Kidney (tissue), 14 donors: ENCODE results near the gene PI4K2A. TPM values are rescaled to one million over a fixed set of nuclear protein-coding genes. Genes with fewer than 3 reads are reported as not detected.

ENCODE experiments used
- DNase-seq, 5 donors: peaks; one replicate each; pipeline ENCODE4 v3.0.0-alpha.2; 2013 to 2020
- FAIRE-seq: peaks from 2 replicates; lab custom pipeline; 2012; peaks lifted over from hg19 to GRCh38; lab: Jason Lieb, UNC
- H3K27ac ChIP-seq, 2 donors: one replicate each; pipeline ENCODE4 v1.7.0; 2013; ENCODE audit warnings: low read depth in 2 of 2, low read length in 2 of 2, inconsistent platforms in 1 of 2
- H3K27me3 ChIP-seq: one replicate; pipeline ENCODE4 v1.7.1; 2013; ENCODE audit warnings: low read length, inconsistent platforms; ENCODE audit not compliant: control insufficient read depth, insufficient read depth
- H3K36me3 ChIP-seq, 3 donors: one replicate each; pipeline versions ENCODE4 v1.7.0 to v1.7.1; 2013; ENCODE audit warnings: low read length in 3 of 3, control low read depth in 1 of 3, inconsistent platforms in 1 of 3; ENCODE audit not compliant: insufficient read depth in 3 of 3, control insufficient read depth in 2 of 3
- H3K4me1 ChIP-seq, 3 donors: one replicate each; pipeline versions ENCODE4 v1.7.0 to v1.7.1; 2013; ENCODE audit warnings: low read length in 3 of 3, inconsistent platforms in 1 of 3, low read depth in 1 of 3; ENCODE audit not compliant: control insufficient read depth in 2 of 3, insufficient read depth in 2 of 3
- H3K4me3 ChIP-seq, 3 donors: one replicate each; pipeline versions ENCODE4 v1.7.0 to v1.8.1; 2013; ENCODE audit warnings: low read length in 3 of 3, control low read depth in 1 of 3, inconsistent platforms in 1 of 3
- H3K9ac ChIP-seq, 3 donors: one replicate each; pipeline versions ENCODE4 v1.7.0 to v1.7.1; 2013; ENCODE audit warnings: low read length in 3 of 3, control low read depth in 1 of 3, inconsistent platforms in 1 of 3
- H3K9me3 ChIP-seq, 3 donors: one replicate each; pipeline versions ENCODE4 v1.7.0 to v1.7.1; 2013; ENCODE audit warnings: low read length in 3 of 3, control low read depth in 1 of 3, inconsistent platforms in 1 of 3; ENCODE audit not compliant: control insufficient read depth in 2 of 3, insufficient read depth in 1 of 3
- CTCF ChIP-seq: IDR thresholded peaks from 3 replicates; pipeline ENCODE4 v1.5.1; 2012; ENCODE audit warnings: mild to moderate bottlenecking, moderate library complexity, borderline replicate concordance; ENCODE audit not compliant: insufficient read depth; ENCODE audit errors: extremely low read depth
- intact Hi-C: fragments of 100-400 bp; cut with DNase I; formaldehyde crosslinking; loops from one replicate; pipeline ENCODE4 v1.11.1; 2022
- polyA plus RNA-seq: library from polyadenylated mRNA; stranded (reverse); fragments of 350-450 nt; fragmentation: Illumina TruSeq; extraction: RNeasy Lipid Tissue Mini Kit (QIAGEN cat#74804); gene quantifications from one replicate; pipeline ENCODE4 v1.2.3, GENCODE V29; 2014; ENCODE audit warnings: low read depth, low replicate concordance; ENCODE audit not compliant: insufficient read depth
- total RNA-seq: library from RNA; stranded (reverse); fragmentation: NEBNext Ultra II Directional; extraction: Animal tissue kit (Norgen Biotek cat#: 25700); gene quantifications from one replicate; pipeline ENCODE4 v1.2.1, GENCODE V29; 2021
- donor health status: control.
- donor health status: control.
- donor health status: control.
- donor health status: control.
- donor health status: control.
- donor health status: DM: yes; HTN: yes; CAD: no.
- donor health status: Normal renal cell carcinoma (clear cell type).

The PI4K2A gene
- total and polyA plus RNA-seq, 2 donors from 2014 or later, result 14.2 to 17.3 TPM

- Histone ChIP-seq H3K4me3 (peak within 1 kb of the TSS; percentile 60 to 82 (median 65)), H3K27ac (peak within 1 kb of the TSS; percentile 94 to 95), H3K27me3 (no peaks in the 10 kb centered on the region), H3K9me3 (no peaks in the 10 kb centered on the region), H3K9ac (peak within 1 kb of the TSS; percentile 45 to 93 (median 86)), H3K36me3 (no peaks in the 10 kb centered on the region), H3K4me1 (peaks cover 2 to 23% (median 20%) of the 10 kb centered on the region in 3 donors)
- DNase-seq (peak; percentile 98 to 99 (median 99)), FAIRE-seq (no peak)
- no peak for TF ChIP-seq CTCF
- intact Hi-C loops, result no loop called here
Observed at GRCh38 chr10:97686962-97687784, 46.7 kb downstream of the PI4K2A start, which contains the start of gene AVPI1. Gene AVPI1, minus strand, starts transcription at chr10:97687241. Its CDS starts 7,336 bp downstream, at chr10:97679905.

DNA sequence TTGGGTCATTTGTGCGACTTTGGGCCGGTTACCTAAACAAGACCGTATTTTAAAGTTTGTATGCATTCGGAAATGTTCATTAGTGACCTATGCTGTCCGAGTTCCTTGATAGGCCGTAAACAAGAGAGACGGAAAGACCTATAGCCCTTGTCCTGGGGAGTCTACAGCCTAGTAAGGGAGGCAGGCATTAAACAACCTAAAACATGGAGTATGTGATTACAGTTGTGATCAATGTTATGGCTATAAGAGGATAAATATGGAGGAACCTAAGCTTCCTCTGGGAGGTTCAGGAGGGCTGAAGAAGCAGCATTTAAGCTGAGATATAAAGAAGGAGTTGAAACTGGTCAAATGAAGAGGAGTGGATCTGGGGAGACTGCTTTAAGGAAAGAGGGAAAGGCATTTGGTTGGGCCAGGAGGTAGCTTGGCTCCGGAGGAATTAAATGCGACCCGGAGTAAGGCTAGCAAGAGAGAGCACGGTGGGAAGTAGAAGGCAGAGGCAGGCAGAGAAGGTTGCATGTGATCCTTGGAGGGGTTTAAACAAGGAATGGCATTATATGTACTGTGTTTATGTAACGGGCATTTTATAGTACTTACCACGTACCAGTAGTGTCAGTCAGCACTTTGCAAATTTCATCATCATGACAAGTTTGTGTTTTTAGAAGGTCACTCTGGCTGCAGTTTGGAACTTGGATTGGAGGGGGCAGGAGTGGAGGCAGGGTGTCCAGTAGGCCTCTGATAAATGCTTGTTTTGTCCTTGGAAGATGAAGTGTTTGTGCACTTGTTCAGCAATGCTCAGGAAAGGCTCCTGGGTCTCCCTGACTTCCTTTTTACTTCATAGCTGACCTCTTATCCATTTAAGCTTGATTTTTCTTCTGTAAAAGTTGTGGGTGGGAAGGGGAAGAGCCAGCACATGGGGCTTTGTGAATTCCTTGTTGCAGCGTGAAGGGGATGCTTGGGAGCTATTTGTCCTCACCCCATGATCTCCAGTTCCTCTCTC, 47.6 kb downstream of the PI4K2A start:
- no peak for TF ChIP-seq CTCF
- H3K9me3 ChIP-seq, result no peaks in the 10 kb centered on the region
- FAIRE-seq (no peak), DNase-seq (no peak)
- peak overlapping the region; percentile 4 to 82 (median 34) for H3K9ac ChIP-seq
- intact Hi-C loops, result no loop called here
- H3K4me3 ChIP-seq, result peak overlapping the region; percentile 58 to 82 (median 65)
- peaks cover 2 to 23% (median 19%) of the 10 kb centered on the region in 3 donors for H3K4me1 ChIP-seq
- H3K36me3 ChIP-seq, result no peaks in the 10 kb centered on the region
- H3K27ac ChIP-seq, result peak overlapping the region; percentile 90 to 95
- no peaks in the 10 kb centered on the region for H3K27me3 ChIP-seq

DNA sequence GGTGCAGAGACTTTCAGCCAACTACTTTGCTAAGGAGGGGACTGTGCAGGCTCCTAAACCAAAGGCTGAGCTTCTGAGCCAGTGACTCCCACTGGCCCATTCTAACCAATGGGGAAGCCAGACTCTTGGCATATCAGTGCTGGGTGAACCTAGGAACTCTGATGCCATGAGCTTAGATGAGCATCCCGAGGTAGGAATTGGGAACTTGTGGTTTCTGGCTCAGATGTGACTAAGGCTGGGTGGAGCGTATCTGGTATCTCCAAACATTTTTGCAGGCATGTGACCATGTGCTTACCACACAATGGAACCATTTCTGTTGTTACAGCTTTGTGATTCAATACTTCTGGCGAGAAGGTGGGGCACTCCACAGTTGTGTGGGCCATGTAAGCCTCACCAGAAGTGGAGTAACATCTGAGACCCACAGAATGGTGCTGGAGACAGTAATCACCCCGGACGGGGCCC, 49.1 kb downstream of the PI4K2A start:
- no peak for FAIRE-seq
- DNase-seq, result no peak
- H3K9ac ChIP-seq, result no peak overlapping the region
- peaks cover 2 to 14% (median 11%) of the 10 kb centered on the region in 3 donors for H3K4me1 ChIP-seq
- no peaks in the 10 kb centered on the region for H3K27me3 ChIP-seq
- H3K36me3 ChIP-seq, result no peaks in the 10 kb centered on the region
- H3K27ac ChIP-seq, result no peak overlapping the region
- H3K4me3 ChIP-seq, result no peak overlapping the region
- intact Hi-C loops, result no loop called here
- H3K9me3 ChIP-seq, result peaks cover 0 to 3% (median 0%) of the 10 kb centered on the region in 3 donors
- TF ChIP-seq CTCF, result no peak
